BLaER1 (cell line): ENCODE data around the gene ITGA3.

Experiments used
- H3K27ac ChIP-seq: shearing (Covaris generic); formaldehyde crosslinking; 2 replicates; pipeline ENCODE4 v1.8.1; 2022
- H3K27me3 ChIP-seq: shearing (Covaris generic); formaldehyde crosslinking; 2 replicates; pipeline ENCODE4 v1.8.1; 2022
- H3K36me3 ChIP-seq: shearing (Covaris generic); formaldehyde crosslinking; 2 replicates; pipeline ENCODE4 v1.8.1; 2022
- H3K4me1 ChIP-seq: shearing (Covaris generic); formaldehyde crosslinking; 2 replicates; pipeline ENCODE4 v1.8.1; 2022
- H3K4me2 ChIP-seq: shearing (Covaris generic); formaldehyde crosslinking; 2 replicates; pipeline ENCODE4 v1.8.1; 2022
- H3K4me3 ChIP-seq: shearing (Covaris generic); formaldehyde crosslinking; 2 replicates; pipeline ENCODE4 v1.8.1; 2022
- H3K9ac ChIP-seq: shearing (Covaris generic); formaldehyde crosslinking; 2 replicates; pipeline ENCODE4 v1.8.1; 2022
- H3K9me3 ChIP-seq: shearing (Covaris generic); formaldehyde crosslinking; 2 replicates; pipeline ENCODE4 v1.8.1; 2022
- H4K20me1 ChIP-seq: shearing (Covaris generic); formaldehyde crosslinking; 2 replicates; pipeline ENCODE4 v1.8.1; 2022
- Cebpa-rat ChIP-seq: shearing (Covaris generic); IDR thresholded peaks from 2 replicates; pipeline ENCODE4 v1.8.1; 2022

Gene ITGA3

GRCh38 chr17:50122945-50123344 is 67.0 kb downstream of the ITGA3 start:
- Histone ChIP-seq H4K20me1 (no peaks in the 10 kb centered on the region), H3K9me3 (no peaks in the 10 kb centered on the region), H3K27ac (no peak overlapping the region), H3K27me3 (peaks cover 25% of the 10 kb centered on the region), H3K36me3 (no peaks in the 10 kb centered on the region), H3K9ac (no peak overlapping the region), H3K4me1 (peaks cover 9% of the 10 kb centered on the region), H3K4me2 (no peak overlapping the region), H3K4me3 (no peak overlapping the region)
- TF ChIP-seq Cebpa-rat, result no peak

GRCh38 chr17:50123649-50124349 is 67.9 kb downstream of the ITGA3 start:
- no peak overlapping the region for H3K27ac ChIP-seq
- peaks cover 16% of the 10 kb centered on the region for H3K4me1 ChIP-seq
- H4K20me1 ChIP-seq, result no peaks in the 10 kb centered on the region
- H3K36me3 ChIP-seq, result no peaks in the 10 kb centered on the region
- no peak overlapping the region for H3K4me2 ChIP-seq
- peaks cover 25% of the 10 kb centered on the region for H3K27me3 ChIP-seq
- H3K4me3 ChIP-seq, result no peak overlapping the region
- TF ChIP-seq Cebpa-rat, result no peak
- peaks cover 4% of the 10 kb centered on the region; the same call in 1 of the 2 replicates for H3K9me3 ChIP-seq
- no peak overlapping the region for H3K9ac ChIP-seq

DNA sequence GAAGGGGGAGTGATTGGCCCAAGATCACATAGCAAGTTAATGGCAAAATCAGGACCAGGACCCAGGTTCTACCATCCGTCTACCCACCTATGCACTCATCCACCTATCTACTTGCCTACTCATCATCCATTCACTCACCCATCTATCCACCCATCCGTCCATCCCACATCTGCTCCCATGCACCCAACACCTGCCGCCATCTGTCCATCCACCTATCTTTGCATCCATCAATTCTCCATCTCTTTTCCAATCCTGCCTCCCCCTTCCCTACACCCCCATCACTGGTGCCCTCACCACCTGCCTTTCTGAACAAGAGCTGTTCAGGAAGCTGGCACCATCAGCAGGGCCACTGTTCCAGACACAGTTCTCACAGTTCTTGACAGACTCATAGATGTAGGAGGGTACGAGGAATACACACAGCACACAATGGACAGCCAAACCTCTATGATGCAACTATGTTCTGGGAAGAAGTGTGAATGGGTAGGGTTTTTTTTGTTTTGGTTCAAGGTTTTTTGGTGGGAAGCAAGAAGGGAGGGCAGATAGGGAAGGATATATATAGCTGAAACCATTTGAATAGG is 69.6 kb downstream of the ITGA3 start:
- Histone ChIP-seq H3K27ac (no peak overlapping the region), H3K9ac (no peak overlapping the region), H3K4me2 (no peak overlapping the region), H3K27me3 (peaks cover 35% of the 10 kb centered on the region), H3K4me3 (no peak overlapping the region), H3K36me3 (no peaks in the 10 kb centered on the region), H4K20me1 (0 out of 2 replicates have a peak, but pooled peaks cover under 1% of the 10 kb centered on the region), H3K4me1 (peaks cover 22% of the 10 kb centered on the region), H3K9me3 (peaks cover 4% of the 10 kb centered on the region; the same call in 1 of the 2 replicates)
- TF ChIP-seq Cebpa-rat, result no peak

- peaks cover 23% of the 10 kb centered on the region for H4K20me1 ChIP-seq
- peak overlapping the region; percentile 67 for H3K4me2 ChIP-seq
- peaks cover 4% of the 10 kb centered on the region; the same call in 1 of the 2 replicates for H3K9me3 ChIP-seq
- H3K9ac ChIP-seq, result no peak overlapping the region
- H3K27me3 ChIP-seq, result peaks cover 56% of the 10 kb centered on the region
- peaks cover 5% of the 10 kb centered on the region for H3K36me3 ChIP-seq
- no peak overlapping the region for H3K27ac ChIP-seq
- peaks cover 22% of the 10 kb centered on the region for H3K4me1 ChIP-seq
- TF ChIP-seq Cebpa-rat, result no peak
- no peak overlapping the region for H3K4me3 ChIP-seq
Observed at GRCh38 chr17:50127697-50128361, 71.9 kb downstream of the ITGA3 start.

- Histone ChIP-seq H3K27me3 (peaks cover 56% of the 10 kb centered on the region), H3K4me2 (peak overlapping the region; percentile 97), H3K27ac (no peak overlapping the region), H3K9ac (no peak overlapping the region), H3K4me3 (peak overlapping the region; percentile 66; the same call in 1 of the 2 replicates), H3K4me1 (peaks cover 22% of the 10 kb centered on the region), H3K36me3 (peaks cover 14% of the 10 kb centered on the region), H3K9me3 (peaks cover 4% of the 10 kb centered on the region; the same call in 1 of the 2 replicates), H4K20me1 (peaks cover 32% of the 10 kb centered on the region)
- no peak for TF ChIP-seq Cebpa-rat
Observed at GRCh38 chr17:50128441-50129352, 72.8 kb downstream of the ITGA3 start.

DNA sequence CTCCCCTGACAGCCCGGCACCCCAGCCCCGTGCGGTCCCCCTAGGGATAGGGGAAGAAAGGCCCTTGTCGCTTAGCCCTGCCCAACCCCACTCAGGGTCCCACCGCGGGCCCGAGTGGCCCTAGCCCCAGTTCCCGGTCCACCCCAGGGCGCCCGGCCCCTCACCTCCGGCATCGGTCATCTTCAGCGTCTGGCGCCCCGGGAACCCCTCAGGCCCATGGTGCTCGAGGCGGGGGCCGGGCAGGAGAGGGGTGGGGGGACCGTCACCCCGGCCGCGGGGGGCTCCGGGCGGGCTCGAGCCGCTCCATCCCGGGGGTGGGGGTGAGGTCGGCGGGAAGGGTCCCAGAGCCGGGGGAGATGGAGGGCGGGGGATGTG is 73.4 kb downstream of the ITGA3 start:
- peaks cover 19% of the 10 kb centered on the region for H3K36me3 ChIP-seq
- H3K4me1 ChIP-seq, result peaks cover 22% of the 10 kb centered on the region
- no peak overlapping the region for H3K9ac ChIP-seq
- no peak for TF ChIP-seq Cebpa-rat
- H3K27me3 ChIP-seq, result peaks cover 56% of the 10 kb centered on the region
- H3K4me2 ChIP-seq, result peak overlapping the region; percentile 97
- peaks cover 39% of the 10 kb centered on the region for H4K20me1 ChIP-seq
- no peak overlapping the region for H3K27ac ChIP-seq
- H3K4me3 ChIP-seq, result peak overlapping the region; percentile 66
- H3K9me3 ChIP-seq, result peaks cover 4% of the 10 kb centered on the region; the same call in 1 of the 2 replicates

- H4K20me1 ChIP-seq, result peaks cover 45% of the 10 kb centered on the region
- H3K36me3 ChIP-seq, result peaks cover 25% of the 10 kb centered on the region
- peaks cover 22% of the 10 kb centered on the region for H3K4me1 ChIP-seq
- H3K4me2 ChIP-seq, result peak within 1 kb of the TSS; percentile 97
- no peak for TF ChIP-seq Cebpa-rat
- H3K4me3 ChIP-seq, result peak within 1 kb of the TSS; percentile 66
- no peak within 1 kb of the TSS for H3K27ac ChIP-seq
- H3K9me3 ChIP-seq, result peaks cover 4% of the 10 kb centered on the region; the same call in 1 of the 2 replicates
- peaks cover 56% of the 10 kb centered on the region for H3K27me3 ChIP-seq
- H3K9ac ChIP-seq, result 0 out of 2 replicates have a peak within 1 kb of the TSS, but pooled peaks have one; percentile 24
Observed at GRCh38 chr17:50129728-50130558, 74.0 kb downstream of the ITGA3 start, which contains the start of gene SAMD14. TSS of gene SAMD14 (minus strand) at chr17:50130160. CDS start at chr17:50124959, 5,201 bp downstream.

DNA sequence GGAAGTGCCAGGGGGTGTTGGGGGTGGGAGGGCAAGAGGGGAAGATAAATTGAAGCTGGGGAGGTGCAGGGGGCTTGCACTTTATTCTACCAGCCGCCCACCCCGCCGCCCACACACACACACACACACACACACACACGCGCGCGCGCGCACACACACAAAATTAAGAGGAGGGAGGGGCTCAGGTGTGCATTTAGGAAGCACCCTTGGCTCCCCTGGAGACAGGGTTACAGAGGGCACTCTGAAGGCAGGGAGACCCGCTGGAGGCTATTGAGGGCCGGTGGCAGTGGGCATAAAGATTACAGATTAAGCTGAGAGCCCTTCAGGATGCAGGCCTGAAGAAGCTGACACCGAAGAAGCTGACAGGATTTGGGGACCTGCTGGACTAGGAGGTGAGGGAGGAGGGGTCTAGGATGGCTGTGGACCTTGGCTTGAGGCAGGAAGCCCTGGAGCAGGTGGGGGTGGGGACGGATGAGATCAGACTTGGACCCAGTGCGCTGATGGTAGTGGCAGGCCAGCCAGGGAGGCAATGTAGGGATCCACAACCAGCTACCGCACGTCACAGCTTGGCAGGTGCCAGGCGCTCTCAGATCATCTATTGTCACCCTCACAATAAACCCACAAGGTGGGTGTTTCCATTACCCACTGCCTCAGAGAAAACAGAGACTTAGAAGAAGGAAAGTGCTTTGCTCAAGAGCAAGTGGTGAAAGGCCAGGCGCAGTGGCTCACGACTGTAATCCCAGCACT is 74.8 kb downstream of the ITGA3 start:
- H3K9ac ChIP-seq, result no peak overlapping the region
- peaks cover 31% of the 10 kb centered on the region for H3K36me3 ChIP-seq
- H3K4me3 ChIP-seq, result peak overlapping the region; percentile 66
- H3K27ac ChIP-seq, result no peak overlapping the region
- no peak for TF ChIP-seq Cebpa-rat
- H3K9me3 ChIP-seq, result peaks cover 4% of the 10 kb centered on the region; the same call in 1 of the 2 replicates
- H3K4me2 ChIP-seq, result peak overlapping the region; percentile 97
- H4K20me1 ChIP-seq, result peaks cover 50% of the 10 kb centered on the region
- peaks cover 22% of the 10 kb centered on the region for H3K4me1 ChIP-seq
- H3K27me3 ChIP-seq, result peaks cover 56% of the 10 kb centered on the region
